GM21360 (cell line): ENCODE results near the gene TMEM72.

Source experiments
- ATAC-seq: cut with Tn5 transposase; IDR thresholded peaks from one replicate; pipeline ENCODE4 v1.9.1; 2021; ENCODE audit warnings: mild to moderate bottlenecking, moderate library complexity; ENCODE audit not compliant: unreplicated experiment

The TMEM72 gene

GRCh38 chr10:44888886-44889285 is 22.3 kb upstream of the TMEM72 start:
- ATAC-seq: no peak

- ATAC-seq: no peak
Observed at GRCh38 chr10:44889834-44890233, 21.3 kb upstream of the TMEM72 start.

- ATAC-seq: no peak
Observed at GRCh38 chr10:44890696-44891563, 20.2 kb upstream of the TMEM72 start.

GRCh38 chr10:44891721-44892120 is 19.4 kb upstream of the TMEM72 start:
- ATAC-seq: no peak

GRCh38 chr10:44893604-44894468 is 17.3 kb upstream of the TMEM72 start:
- no peak for ATAC-seq

GRCh38 chr10:44894691-44895090 is 16.4 kb upstream of the TMEM72 start:
- no peak for ATAC-seq

GRCh38 chr10:44895280-44895679 is 15.9 kb upstream of the TMEM72 start:
- no peak for ATAC-seq

- no peak for ATAC-seq
Observed at GRCh38 chr10:44897049-44897448, 14.1 kb upstream of the TMEM72 start.

GRCh38 chr10:44898665-44899064 is 12.5 kb upstream of the TMEM72 start:
- no peak for ATAC-seq

- ATAC-seq: no peak
Observed at GRCh38 chr10:44899450-44900080, 11.6 kb upstream of the TMEM72 start.

GRCh38 chr10:44902941-44903545 is 8.1 kb upstream of the TMEM72 start:
- no peak for ATAC-seq

- no peak for ATAC-seq
Observed at GRCh38 chr10:44906486-44906885, 4.7 kb upstream of the TMEM72 start.

- no peak for ATAC-seq
Observed at GRCh38 chr10:44907556-44907955, 3.6 kb upstream of the TMEM72 start.

- no peak for ATAC-seq
Observed at GRCh38 chr10:44908066-44908749, 2.9 kb upstream of the TMEM72 start.

- ATAC-seq: no peak
Observed at GRCh38 chr10:44908936-44909630, 2.1 kb upstream of the TMEM72 start.

- ATAC-seq: no peak
Observed at GRCh38 chr10:44909910-44910309, 1.2 kb upstream of the TMEM72 start.

- no peak for ATAC-seq
Observed at GRCh38 chr10:44910602-44911001, 535 bp upstream of the TMEM72 start.

- ATAC-seq: no peak
Observed at GRCh38 chr10:44911951-44912350, 814 bp downstream of the TMEM72 start.

GRCh38 chr10:44913350-44914081 is 2.4 kb downstream of the TMEM72 start:
- ATAC-seq: no peak
